Hematopoietic multipotent progenitor cell treated with erythropoietin and hydrocortisone succinate and interleukin-3 and kit ligand, for 17 days (in vitro differentiated cells): Measurements from ENCODE around the gene SCRN1.
"Not testable (repeated sequence)": the region's sequence is repeated elsewhere in the genome, so short reads cannot be mapped to it uniquely, and the experiment has no call there.

Experiments used
- DNase-seq: peaks from one replicate; pipeline ENCODE4 v3.0.0-alpha.2; 2015; ENCODE audit warnings: low spot score

Gene SCRN1

DNA sequence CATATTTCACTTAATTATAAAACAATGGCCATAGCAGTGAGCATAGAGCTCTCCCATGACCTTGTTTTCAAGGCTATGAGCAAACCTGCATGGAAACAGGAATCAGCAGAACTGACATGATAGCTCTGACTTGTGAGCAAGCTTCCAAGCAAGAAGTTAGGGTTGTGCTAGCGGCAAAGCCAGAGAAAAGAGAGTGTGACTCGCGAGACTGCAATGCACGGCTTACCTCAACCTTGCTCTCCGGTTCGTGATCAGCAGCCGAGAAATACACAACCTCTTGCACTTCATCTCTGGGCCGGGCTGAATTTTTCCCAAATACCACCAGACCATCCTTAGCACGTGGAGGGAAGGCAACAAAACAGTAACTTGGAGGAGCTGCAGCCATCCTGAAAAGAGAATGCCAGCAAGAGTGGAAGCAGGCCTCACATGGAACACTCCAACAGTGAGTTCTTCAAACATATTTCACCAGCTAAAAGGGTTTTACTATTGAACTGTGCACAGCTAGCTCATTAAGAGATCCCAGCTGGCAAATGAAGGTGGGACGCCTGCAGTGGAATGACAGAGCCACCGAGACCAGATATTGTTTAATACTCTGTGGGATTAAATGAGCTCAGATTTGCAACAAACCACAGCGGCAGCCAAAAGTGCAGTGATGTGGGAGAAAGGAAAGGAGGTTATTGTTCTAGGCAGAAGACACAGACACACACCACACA is 20.8 kb downstream of the SCRN1 start:
- DNase-seq: no peak

DNA sequence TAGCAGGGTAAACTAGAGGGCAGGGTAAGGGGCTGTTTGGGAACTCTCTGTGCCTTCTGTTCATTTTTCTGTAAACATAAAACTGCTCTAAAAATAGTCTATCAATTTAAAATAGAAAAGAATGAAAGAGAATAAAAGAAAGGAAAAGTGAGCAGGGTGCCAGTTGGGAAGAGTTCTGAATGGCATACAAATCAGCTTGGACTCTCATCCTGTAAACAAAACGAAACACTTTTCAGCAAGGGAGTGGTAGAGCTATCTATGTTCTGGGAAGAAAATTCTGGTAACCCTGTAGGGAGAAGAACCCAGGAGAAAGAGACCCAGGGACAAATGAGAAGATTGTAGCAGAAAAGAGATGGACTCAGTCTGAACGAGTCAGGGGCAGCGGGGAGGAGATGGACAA is 24.6 kb downstream of the SCRN1 start:
- no peak for DNase-seq

DNA sequence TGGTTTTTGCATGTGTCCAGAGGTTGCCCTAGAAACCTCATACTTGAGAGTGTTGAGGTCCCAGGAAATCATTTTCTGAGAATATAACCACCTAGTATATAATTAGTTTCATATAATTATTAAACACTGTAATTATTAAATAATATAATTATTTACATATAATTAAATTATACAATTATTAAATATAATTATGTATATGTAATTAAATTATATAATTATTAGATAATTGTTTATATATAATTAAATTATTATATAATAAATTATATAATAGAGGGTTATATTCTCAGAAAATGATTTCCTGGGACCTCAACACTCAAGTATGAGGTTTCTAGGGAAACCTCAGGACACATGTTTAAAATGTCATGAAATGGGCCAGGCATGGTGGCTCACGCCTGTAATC is 27.6 kb downstream of the SCRN1 start:
- no peak for DNase-seq

DNA sequence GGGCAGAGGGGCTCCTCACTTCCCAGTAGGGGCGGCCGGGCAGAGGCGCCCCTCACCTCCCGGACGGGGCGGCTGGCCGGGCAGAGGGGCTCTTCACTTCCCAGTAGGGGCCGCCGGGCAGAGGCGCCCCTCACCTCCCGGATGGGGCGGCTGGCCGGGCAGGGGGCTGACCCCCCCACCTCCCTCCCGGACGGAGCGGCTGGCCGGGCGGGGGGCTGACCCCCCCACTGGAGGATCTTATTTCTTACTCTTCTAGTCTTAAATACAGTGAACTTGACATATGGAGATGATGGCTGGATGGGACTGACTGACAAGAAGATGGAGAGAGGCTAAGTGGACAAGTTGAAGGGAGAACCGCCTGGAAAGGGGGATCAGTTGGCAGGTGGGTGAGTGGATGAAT is 28.0 kb downstream of the SCRN1 start:
- DNase-seq: not testable (repeated sequence)

DNA sequence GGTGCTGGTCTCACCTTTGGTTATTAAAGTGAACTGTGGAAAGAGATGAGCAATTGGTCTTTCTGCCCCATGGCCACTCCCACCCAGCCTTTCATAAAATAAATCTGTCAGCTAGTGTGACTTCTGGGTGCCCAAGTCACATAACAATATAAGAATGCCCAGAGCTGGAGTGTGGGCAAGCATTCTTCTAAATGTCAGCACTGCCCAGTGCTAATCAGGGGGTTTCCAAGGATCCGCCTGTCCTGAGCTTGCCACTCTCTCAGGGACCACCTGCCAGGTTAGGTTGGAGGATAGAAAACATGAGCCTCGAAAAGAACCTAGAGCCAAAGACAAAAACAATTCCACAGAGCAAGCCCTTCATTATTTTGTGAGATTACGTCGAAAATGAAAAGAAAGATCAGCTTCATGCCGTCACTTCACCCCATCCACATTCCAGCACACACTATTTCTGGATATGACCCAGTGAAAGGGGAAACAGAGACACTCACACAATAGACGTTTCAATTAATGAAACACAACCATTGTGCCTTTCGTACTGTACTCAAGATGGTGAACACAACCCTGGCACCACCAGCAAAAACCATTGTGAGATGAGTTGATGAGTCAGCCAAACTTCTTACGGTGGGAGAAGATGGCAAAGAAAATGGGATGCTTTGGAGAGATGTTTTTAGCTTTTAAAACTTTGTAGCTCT is 30.8 kb downstream of the SCRN1 start:
- DNase-seq: no peak

DNA sequence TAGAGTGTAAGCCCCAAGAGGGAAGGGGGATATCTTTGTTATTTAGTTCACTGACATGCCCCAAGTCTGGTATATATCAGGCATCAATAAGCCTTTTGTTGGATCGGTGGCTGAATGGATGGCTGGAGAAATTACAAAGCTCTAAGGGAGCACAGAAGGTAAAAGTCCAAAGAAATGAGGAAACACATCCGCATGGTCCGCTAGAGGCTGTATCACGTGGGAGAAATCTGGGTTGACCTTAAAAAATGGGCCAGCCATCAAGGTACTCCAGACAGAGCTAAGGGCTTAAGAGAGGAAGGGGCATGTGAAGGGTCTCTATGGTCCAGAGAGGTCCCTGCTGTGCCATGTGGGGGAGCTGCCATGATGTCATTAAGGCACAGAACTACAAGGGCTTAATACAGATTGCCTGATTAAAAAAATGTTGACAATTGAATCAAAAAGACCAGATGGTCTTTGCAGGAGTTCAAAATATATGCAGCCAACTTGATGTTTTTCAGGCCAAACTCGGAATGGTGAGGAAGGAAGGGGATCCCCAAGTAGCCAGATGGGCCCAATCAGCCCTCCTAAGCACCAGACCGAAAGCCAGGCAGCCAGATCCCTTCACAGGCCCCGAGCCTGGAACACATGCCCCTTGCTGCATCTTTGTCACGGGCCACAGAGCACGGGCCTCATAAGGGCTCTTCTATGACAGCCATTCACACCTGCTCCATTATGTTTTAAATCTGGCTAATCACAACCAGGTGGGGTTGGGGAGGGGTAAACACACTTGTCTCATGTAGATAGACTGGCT is 31.9 kb downstream of the SCRN1 start:
- no peak for DNase-seq

DNA sequence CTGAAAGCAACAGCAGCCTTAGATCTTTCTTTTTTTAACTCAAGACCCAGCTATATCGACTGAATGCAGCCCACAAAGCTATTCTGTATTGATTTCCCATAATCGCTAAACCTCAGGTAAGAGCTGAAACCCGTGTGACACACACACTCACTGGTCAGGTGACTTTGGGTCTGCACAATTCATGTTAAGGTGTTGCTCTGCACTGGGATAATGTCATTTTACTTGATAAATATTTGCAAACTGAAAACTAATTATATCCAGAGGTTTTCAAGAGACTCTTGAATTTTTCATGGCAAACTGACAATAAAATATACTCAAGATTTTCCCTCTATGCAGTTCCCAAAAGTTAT is 33.1 kb downstream of the SCRN1 start:
- no peak for DNase-seq

DNA sequence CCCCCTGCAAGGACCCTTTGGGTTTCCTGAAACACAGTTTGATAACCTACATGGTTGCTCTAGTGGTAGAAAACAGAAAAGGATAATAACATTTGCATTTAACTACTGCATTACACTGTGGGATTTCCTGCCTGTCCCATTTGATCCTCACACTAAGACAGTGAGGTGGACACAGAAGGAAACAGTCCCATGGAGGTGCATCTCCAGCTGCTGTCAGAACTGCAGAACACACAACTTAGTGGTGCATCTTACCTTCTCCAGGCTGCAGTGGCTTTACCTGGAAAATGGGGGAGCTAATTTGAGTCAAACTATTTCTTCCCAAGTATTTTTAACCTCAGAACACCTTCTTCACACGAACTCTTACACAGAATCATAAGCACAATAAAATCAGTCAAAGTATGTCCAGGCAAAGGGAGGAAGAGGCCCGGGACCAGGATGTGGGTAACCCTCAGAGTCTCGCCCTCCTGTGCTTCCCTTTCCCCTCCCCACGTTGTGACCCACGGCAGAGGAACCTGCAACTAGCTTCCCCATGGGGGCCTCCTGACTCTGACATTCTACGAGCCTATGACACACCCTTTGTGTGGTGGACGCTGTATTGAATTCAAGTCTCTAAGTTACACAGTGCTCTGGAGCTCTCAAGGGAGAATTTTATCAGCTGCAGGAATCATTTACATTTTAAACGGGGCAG is 33.7 kb downstream of the SCRN1 start:
- no peak for DNase-seq

DNA sequence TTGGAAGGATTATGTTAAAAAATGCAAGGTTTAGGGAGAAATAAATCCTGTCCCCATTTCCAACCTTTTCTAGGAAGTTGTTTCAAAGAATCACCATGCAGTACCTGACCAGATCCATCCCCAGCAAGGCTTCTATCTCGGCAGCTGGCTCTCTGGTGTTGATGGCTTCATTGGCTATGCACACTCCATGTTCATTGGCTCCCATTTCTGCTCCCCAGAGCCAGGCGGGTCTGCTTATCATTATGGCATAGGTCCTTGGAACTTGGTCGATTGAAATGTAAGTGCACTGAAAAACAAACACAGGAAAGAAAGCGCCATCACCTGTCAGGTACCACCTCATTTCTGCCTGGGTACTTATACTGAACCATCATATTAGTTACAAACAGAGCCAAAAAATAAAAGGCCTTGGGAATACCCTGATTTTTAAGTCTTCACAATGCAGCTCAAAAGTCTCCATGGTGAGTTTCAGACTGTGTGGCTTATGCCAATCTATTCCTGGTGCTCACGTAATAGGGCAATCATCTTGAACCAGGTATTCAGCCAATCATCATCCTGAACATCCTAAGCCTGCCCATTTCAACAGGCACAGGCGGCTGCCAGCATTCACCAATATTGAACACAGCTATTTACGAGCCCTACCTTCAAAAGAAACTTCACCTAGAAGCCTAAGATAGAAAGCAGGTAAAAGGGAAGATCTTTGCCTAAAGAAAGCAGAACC is 34.4 kb downstream of the SCRN1 start:
- no peak for DNase-seq

DNA sequence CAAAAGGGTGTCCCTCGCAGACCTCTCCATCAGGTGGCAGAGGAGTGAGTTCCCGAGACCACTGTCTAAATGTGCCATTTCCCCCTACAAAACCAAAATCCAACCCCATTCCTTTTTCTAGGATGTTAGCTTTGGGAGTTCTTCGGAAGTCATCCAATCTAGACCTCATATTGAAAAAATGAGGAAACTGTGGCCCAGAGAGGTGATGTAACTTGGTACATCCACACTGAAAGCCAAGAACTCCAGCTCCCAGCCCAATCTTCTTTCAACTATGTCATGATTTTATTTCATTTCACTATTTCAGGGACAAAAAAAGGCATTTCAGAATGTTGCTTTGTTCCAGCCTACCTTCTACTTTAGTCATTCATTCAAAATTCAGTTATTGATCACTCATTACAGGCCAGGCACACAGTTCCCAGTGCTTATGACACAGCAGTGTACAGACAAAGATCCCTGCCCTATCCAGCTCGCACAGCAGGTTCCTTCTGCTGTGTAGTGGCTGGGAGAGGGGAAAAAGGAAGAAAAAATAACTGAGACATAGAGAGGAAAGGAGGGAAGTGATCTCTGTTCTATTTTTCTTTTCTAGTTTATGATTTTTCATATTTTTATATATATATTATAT is 35.8 kb downstream of the SCRN1 start:
- no peak for DNase-seq

DNA sequence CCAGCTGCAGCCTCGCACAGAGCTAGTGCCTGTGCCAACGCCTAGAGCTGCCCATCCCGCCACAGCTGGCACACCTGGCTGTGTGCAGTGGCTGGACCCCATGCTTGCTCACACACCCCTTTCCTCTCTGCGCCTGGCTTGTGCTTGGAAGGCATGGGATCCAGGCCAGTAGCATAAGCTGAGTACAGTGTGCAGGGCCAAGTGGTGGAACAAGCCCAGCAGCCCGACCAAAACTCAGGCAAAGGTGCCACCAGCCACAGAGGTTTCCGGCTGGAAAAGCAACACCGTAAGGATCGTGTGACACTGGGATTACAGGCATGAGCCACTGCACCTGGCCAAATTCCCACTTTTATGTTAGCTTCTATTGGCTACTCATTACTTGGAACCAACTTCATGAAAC is 38.4 kb downstream of the SCRN1 start:
- no peak for DNase-seq

DNA sequence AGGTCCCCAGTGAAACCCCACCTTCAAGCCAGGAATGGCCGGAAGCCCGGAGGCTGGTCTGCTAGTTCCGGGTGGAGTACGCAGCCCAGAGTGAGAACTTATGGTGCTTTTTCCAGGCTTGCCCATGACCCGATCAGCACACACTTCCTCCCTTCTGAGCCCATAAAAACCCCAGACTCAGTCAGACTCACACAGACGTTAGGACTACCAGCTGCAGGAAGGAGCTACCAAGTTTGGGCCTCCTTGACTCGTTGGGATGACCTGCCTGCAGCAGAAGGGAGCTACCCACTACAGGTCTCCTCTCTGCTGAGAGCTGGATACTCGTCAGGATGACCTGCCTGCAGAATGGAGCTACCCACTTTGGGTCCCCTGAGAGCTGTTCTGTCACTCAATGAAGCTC is 39.1 kb downstream of the SCRN1 start:
- DNase-seq: no peak

DNA sequence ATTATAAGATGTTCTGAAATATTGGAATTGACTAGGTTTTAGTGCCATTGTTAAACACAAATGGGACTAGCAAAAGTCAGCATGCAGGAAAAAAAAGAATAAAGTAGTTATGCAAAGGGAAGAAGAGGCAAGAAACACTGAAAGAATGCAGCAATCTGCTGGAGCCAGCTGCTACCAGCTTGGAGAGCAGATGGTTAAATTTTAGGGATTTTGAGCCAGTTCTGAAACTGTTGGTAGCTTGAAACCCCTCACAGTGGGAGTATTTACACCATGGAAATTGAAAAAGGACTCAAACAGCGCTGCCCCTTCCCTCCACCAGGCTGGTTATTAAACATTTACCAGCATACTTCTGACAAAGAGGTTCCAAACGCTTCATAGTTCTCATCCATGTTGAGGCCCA is 41.0 kb downstream of the SCRN1 start:
- DNase-seq: no peak

DNA sequence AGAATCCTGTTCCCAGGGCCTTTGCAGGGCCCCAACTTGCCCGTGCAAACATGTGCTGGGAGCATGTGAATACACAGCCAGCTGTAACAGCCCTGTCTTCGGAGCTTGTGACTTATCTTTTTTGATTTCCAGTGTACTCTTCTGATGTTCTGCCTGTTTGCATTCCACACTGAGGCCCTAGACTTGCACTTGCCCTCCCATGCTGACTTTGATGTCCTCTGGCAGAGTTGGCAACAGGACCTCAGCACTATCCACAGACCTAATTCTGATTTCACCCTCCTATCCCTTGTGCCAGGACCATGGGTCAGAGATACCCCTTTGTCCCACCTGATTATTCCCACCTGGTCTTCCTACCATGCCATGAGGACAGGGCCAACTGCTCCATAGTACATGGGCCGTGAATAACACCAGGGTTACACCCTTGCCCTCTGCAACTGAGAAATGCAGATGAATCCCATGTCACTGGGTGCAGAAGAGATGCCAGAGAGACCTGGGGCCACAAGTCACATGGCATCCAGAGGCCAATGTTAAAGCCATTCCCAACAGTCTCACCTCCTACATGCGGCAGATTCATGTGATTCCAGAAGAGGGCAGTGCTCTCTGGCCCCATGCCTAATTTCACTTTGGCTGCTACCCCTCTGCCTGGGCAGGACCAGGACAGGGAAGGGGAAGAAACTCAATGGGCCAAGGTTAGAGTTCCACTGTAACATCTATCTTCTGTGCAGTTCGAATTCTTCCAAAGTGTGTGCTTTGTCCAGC is 43.0 kb downstream of the SCRN1 start:
- DNase-seq: no peak

DNA sequence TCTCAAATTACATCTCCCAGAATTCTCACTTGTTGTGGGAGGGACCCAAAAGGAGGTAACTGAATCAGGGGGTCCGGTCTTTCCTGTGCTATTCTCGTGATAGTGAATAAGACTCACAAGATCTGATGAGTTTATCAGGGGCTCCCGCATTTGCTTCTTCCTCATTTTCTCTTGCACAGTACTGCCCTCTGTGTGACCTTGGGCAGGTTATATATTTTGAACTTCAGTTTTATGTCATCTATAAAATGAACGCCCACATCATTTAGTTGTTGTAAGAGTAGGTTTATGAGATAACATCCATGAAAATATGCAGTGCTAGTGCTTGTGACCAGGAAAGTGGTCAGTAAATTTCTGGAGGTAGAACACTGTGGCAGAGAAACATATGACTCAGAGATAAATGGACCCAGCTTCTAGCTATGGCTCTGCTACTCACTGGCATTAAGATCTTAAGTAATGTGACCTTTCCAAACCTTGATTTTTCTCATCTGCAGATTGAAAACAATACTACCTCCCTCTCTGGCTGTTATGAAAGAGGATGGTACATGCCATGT is 44.3 kb downstream of the SCRN1 start:
- no peak for DNase-seq

DNA sequence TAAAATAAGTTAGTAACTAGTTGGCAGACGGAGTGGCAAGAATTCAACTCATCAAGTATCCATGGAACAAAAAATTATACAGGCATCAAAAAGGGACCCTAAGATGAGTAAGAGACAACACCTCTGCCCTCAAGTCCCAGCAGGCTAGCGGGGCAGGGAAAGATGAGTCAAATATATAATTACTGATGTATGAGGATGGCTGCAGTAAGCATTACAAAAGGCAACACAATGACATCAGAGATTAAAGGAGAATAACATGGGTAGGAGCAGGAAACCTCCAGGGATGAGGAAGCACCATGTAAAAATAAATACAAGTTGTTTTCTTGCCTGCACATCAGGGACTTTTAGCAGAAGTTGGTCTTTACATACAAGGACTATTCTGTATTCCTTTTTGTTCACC is 49.4 kb downstream of the SCRN1 start:
- no peak for DNase-seq

DNA sequence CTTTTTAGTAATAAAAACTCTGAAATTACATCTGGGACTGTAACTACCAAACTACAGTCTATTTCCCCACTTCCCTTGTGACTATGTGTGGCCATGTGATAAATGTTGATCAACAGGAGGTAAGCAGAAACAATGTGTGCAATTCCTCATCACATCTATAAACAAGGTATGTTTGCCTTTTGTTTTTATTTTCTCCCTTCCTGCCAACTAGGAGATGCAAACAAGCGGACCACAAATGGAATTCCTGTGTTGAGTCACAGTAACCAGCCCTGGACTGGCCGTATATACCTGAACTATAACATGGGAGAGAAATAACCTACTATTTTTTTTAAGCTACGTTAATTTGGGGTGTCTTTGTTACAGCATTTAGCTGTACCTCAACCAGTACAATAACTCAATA is 52.5 kb downstream of the SCRN1 start:
- DNase-seq: no peak

DNA sequence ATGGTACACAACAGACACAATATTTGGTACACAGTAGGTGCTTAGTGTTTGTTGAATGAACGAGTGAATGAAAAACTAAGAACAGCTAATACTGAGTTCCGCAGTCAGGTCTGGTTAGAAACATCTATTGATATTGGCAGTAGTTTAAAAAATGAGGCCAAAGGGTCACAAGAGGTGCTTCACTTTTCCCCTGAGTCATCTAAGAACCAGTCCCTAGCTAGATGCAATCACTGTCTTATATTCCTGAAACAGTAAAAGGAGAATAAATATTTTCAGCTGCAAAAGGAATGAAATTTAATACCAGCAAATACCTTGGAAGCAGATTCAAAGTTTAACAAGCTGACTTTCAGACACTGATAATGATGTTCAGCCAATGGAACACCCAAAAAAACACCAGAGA is 54.5 kb downstream of the SCRN1 start:
- no peak for DNase-seq

DNA sequence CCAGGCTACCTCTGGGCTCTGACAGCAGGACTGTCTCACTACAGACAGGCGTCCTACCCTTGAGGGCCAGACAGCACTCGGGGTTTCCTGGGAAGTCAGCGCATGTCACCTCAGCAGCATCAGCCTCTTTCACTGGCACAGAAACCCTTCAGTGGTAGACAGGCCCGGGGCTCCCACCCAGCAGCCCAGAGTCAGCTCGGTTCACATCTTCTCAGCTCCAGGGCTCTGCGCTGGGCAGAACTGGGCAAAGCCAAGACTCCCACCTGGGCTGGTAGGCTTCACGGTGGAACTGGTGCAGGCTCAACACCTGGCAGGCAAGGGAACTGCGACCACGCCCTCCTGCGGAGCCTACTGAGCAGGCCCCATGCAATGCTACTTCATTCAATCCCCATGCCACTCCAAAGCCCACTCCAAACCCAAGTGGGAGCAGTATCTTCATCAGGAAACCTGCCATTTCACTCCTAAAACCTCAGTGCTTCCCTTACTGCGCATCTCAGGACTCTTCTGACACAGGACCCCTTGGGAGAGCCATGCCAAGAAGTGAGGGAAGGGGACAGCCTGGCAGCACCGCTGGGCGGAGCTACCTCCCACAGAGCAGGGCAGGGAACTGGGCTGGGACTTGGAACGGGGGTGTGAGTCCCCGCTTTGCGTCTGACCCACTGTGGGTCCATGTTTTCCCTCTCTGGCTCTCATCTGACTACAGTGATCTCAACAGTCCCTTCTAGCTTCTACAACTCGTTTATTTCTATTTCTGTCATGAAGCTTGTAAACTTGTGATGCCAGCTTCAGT is 60.4 kb downstream of the SCRN1 start:
- DNase-seq: no peak

DNA sequence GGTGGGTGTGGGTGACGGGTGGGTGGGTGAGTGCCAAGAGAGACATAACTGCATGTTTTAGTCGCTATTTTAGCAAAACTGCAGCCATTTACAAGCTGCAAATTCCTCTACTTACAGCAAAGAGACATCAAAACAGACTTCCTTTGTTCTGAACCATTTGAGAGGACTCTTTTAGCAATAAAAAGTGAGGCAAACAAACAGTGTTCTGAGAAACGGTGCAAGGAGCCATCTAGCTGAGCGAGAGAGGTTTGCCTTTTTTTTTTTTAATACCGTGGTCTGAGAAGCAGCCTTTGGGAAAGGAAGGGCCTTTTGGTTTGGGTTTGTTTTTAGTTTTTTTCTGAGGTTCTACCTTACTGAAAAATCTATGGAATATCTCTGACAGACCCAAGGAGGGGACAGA is 62.9 kb downstream of the SCRN1 start:
- no peak for DNase-seq
